Spinal cord (tissue), 10 donors: ENCODE results near the gene MRPL21. TPM values are rescaled to one million over a fixed set of nuclear protein-coding genes. Genes with fewer than 3 reads are reported as not detected.

ENCODE experiments used
- DNase-seq, 6 donors: peaks; one replicate each; pipeline versions ENCODE4 v3.0.0 to v3.0.0-alpha.2; 2013 to 2015; ENCODE audit warnings: low spot score in 6 of 6, low read depth in 4 of 6
- H3K27ac ChIP-seq: one replicate; pipeline ENCODE4 v1.5.1; 2013; ENCODE audit warnings: low read depth, low read length, control low read depth
- H3K27me3 ChIP-seq: one replicate; pipeline ENCODE4 v1.6.1; 2013; ENCODE audit warnings: low read length; ENCODE audit not compliant: control insufficient read depth, insufficient read depth
- H3K36me3 ChIP-seq: one replicate; pipeline ENCODE4 v1.6.1; 2013; ENCODE audit warnings: low read length; ENCODE audit not compliant: control insufficient read depth, insufficient read depth
- H3K4me1 ChIP-seq: one replicate; pipeline ENCODE4 v1.6.1; 2013; ENCODE audit warnings: low read length; ENCODE audit not compliant: control insufficient read depth, insufficient read depth
- H3K4me3 ChIP-seq: one replicate; pipeline ENCODE4 v1.5.1; 2013; ENCODE audit warnings: low read depth, low read length, control low read depth
- H3K9me3 ChIP-seq: one replicate; pipeline ENCODE4 v1.6.1; 2013; ENCODE audit warnings: low read length; ENCODE audit not compliant: control insufficient read depth, insufficient read depth
- WGBS: methylation state at CpG from one replicate; pipeline ENCODE4 v1.1.5; 2013; ENCODE audit warnings: missing lambda C conversion rate; ENCODE audit not compliant: insufficient coverage; 5-methylcytosine and 5-hydroxymethylcytosine counted together
- polyA plus RNA-seq, 2 donors: library from polyadenylated mRNA; unstranded; fragments of 120-200 nt; gene quantifications; one replicate each; pipeline ENCODE4 v1.2.1, GENCODE V29; 2013; ENCODE audit not compliant: insufficient read length in 2 of 2
- total RNA-seq, 2 donors: library from RNA; depleted of rRNA in 1 of 2; stranded (reverse); fragments of 120-200 nt in 1 of 2; fragments of >200 nt in 1 of 2; gene quantifications; one replicate each; pipeline versions ENCODE4 v1.2.3 to v1.2.4, GENCODE V29; 2013 to 2014
- donor health status: healthy.

The MRPL21 gene
- total and polyA plus RNA-seq, 4 donors: 53.5 to 94.9 (median 80.4) TPM

DNA sequence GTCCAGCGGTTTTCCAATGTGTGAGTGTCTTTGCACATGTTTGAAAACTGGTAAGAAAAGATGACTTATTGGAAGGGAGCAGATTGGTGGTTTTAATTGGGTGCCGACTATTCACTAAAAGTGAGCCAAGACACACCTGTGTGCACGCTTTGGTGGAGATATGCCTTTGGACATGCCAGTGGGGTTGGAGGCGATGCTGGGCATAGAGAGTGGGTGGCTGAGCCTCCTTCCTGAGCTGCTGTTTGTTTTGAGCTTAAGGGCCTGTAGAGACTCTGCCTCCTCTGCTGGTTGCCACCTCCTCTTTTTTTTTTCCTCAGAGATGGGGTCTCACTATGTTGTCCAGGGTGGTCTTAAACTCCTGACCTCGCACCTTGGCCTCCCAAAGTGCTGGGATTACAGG, 9.6 kb upstream of the MRPL21 start:
- H3K4me3 ChIP-seq: no peak overlapping the region
- H3K9me3 ChIP-seq: no peaks in the 10 kb centered on the region
- H3K27ac ChIP-seq: no peak overlapping the region
- H3K4me1 ChIP-seq: no peaks in the 10 kb centered on the region
- 98% methylated on average over 5 of the region's 5 CpGs for WGBS
- no peaks in the 10 kb centered on the region for H3K27me3 ChIP-seq
- no peak for DNase-seq
- peaks cover 81% of the 10 kb centered on the region for H3K36me3 ChIP-seq

DNA sequence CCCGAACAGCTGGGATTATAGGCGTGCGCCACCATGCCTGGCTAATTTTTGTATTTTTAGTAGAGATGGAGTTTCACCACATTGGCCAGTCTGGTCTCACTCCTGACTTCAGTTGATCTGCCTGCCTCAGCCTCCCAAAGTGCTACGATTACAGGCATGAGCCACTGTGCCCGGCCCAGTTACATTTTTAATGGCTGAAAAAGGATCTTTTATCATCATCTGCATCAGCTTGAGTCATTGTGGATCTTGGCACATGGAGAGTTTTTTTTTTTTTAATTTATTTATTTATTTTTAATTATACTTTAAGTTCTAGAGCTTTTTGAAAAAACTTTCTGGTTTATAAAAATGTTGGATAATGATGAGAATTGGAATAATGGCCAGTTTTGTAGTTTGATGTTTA, 8.6 kb upstream of the MRPL21 start:
- Histone ChIP-seq H3K27ac (no peak overlapping the region), H3K9me3 (no peaks in the 10 kb centered on the region), H3K27me3 (no peaks in the 10 kb centered on the region), H3K4me1 (no peaks in the 10 kb centered on the region), H3K36me3 (peaks cover 84% of the 10 kb centered on the region), H3K4me3 (no peak overlapping the region)
- DNase-seq: no peak
- WGBS: no CpG with 5 or more reads among the region's 5 CpGs

DNA sequence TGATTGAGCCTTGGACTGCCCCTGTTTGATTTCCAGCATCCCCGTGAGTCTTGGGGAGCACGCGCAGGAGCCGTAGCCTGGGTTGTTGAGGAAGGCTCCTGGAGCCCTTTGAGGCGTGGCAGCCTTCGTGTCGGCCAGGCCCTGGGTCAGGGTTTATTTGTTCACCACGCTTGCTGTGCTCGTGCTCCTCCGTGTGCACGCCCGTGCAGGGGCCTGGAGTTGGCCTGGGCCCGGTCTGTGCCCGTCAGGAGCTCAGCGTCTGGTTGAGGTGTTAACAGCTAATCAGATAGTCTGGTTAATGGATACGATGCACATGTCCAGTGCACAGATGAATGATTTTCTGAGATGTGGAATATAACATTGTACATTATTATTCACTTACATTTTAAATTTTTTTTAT, 8.1 kb upstream of the MRPL21 start:
- DNase-seq: no peak
- no peak overlapping the region for H3K4me3 ChIP-seq

DNA sequence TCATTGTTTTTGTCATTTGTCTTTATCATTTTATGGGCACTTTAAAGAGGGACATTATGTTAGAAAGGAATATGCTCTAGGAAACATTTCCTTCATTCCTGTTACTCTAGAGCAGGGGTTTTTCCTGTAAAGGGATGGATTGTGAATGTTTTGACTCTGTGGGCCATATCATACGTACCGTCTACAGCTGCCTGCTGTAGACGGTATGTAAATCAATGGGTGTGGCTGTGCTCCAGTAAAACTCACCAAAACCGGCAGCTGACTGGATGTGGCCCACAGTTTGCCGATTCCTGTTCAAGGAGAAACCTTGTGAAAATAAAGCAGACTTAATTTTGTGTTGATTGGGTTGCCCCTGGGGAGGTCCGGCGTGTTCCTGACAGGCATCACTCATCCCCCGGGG, 7.3 kb upstream of the MRPL21 start:
- DNase-seq: no peak
- no peak overlapping the region for H3K4me3 ChIP-seq
- H3K9me3 ChIP-seq: no peaks in the 10 kb centered on the region
- no peak overlapping the region for H3K27ac ChIP-seq
- H3K4me1 ChIP-seq: no peaks in the 10 kb centered on the region
- WGBS: 88% methylated on average over 7 of the region's 8 CpGs
- H3K27me3 ChIP-seq: no peaks in the 10 kb centered on the region
- H3K36me3 ChIP-seq: peaks cover 78% of the 10 kb centered on the region

More for the DNA sequence above, 8.1 kb upstream of the MRPL21 start:
- Histone ChIP-seq H3K9me3 (no peaks in the 10 kb centered on the region), H3K36me3 (peaks cover 84% of the 10 kb centered on the region), H3K4me1 (no peaks in the 10 kb centered on the region), H3K27ac (no peak overlapping the region), H3K27me3 (no peaks in the 10 kb centered on the region)
- WGBS: 96% methylated on average over 12 of the region's 16 CpGs

DNA sequence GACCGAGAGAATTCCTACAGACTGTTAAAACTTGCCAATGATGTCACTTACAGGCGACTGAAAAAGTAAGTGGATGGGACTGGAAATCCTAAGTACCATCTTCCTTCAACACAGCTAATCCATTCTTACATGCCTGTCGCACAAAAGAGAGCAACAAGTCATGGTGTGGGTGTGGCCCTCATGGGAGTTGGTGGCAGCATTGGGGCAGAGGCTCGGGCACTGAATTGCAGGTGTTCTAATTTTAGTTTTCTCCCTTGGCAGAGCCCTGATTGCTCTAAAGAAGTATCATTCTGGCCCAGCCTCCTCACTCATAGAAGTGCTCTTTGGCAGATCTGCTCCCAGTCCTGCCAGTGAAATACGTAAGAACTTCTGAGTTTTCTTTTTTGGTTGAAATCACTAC, 4.6 kb upstream of the MRPL21 start:
- no peaks in the 10 kb centered on the region for H3K27me3 ChIP-seq
- no peak overlapping the region for H3K4me3 ChIP-seq
- peaks cover 14% of the 10 kb centered on the region for H3K4me1 ChIP-seq
- H3K27ac ChIP-seq: no peak overlapping the region
- 90% methylated on average over 2 of the region's 5 CpGs for WGBS
- DNase-seq: no peak
- no peaks in the 10 kb centered on the region for H3K9me3 ChIP-seq
- peaks cover 54% of the 10 kb centered on the region for H3K36me3 ChIP-seq

DNA sequence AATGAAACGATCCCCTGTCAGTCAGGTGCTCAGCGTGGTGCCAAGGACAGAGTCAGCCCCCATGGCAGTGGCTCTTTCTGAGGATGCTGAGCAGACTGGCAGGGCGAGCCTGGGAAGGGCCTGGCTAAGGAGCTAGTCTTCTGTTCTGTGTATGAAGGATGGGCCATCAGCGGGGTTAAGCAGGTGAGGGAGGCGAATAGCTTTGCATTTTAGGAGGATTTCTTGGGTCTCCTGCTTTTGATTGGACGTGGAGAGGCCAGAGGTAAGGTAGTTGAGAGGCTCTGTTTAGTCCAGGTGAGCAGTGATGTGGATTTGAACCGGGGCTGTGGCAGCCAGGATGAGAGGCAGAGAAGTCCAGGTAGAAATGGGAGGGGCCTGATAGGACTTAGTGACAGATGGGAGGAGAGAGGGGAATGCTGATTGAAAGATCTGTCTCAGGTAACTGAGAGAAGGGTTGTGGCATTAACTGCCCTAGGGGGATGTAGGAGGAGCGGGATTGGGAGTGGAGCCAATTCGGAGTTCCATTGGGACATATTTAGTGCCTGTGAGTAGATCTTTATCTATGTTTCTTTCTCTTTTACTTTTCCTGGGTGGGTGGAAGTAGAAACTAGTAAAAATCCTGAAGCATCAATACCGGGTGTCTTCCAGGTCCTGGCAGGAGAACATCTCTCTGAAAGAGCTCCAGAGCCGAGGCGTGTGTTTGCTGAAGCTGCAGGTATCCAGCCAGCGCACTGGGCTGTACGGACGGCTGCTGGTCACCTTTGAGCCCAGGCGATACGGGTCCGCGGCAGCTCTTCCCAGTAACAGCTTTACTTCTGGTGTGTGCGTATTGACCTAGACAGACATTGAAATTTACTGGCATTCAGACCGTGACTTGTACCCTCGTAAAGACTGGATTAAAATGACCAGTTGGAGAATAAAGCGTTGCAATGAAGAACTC, 2.1 kb upstream of the MRPL21 start:
- 92% methylated on average over 21 of the region's 23 CpGs for WGBS
- H3K4me3 ChIP-seq: peak overlapping the region; percentile 0

DNA sequence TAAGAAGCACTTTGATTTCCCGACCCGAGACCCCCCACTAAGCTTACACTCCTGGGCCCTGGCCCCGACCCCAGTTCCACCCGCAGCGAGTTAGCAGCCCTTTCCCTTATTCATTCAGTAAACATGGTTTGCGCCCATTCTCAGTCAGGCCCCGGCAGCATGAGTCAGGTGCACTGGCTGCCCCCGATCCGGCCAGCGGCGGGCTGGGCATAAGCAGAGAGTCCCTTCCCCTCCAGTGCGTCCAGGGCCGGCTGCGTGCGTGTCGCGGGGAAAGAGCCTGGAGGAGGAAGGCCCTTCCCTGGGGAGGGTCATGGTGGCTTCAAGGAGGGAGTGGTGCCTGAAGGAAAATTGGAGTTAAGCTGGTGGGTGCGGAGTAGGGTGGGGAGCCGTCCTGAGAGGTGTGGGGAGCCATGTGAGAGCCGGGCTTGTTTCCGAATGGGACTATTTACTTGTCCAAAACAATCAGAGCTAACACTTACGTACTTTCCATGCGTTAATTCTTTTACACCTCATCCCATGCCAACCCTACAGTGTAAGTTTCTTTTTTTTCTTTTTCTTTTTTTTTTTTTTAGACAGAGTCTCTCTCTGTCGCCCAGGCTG, 716 bp upstream of the MRPL21 start:
- Histone ChIP-seq H3K27me3 (no peaks in the 10 kb centered on the region), H3K9me3 (no peaks in the 10 kb centered on the region), H3K36me3 (peaks cover 33% of the 10 kb centered on the region), H3K4me3 (peak overlapping the region; percentile 99), H3K4me1 (peaks cover 17% of the 10 kb centered on the region), H3K27ac (peak overlapping the region; percentile 50)
- DNase-seq: peak in 2 of 6 donors; percentile 2 to 28
- WGBS: 1% methylated on average over 14 of the region's 24 CpGs

More for the DNA sequence above, 2.1 kb upstream of the MRPL21 start:
- Histone ChIP-seq H3K9me3 (no peaks in the 10 kb centered on the region), H3K27ac (no peak overlapping the region), H3K36me3 (peaks cover 37% of the 10 kb centered on the region), H3K27me3 (no peaks in the 10 kb centered on the region), H3K4me1 (peaks cover 17% of the 10 kb centered on the region)
- DNase-seq: no peak

DNA sequence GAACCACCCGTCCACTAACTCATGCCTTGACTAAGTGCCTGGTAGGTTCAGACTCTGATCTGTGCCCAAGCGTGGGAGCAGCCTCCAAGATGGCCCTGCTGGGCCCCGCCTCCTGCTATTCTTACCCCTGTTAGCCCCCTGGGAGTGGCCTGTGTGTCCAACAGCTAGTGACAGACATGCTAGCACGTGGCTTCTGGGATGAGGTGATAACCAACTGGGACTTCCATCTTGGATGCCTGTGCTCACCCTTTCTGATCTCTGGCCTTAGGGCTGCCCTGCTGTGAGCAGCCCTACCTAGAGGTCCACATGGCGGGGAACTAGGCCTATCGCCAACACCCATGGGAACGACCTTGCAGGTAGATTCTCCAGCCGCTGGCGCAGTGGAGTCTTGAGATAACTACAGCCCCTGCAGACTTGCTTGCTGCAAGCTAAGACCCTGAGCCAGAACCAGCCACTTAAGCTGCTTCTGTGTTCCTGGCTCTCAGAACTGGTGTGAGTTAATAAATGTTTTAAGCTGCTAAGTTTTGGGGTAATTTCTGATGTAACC, 2.7 kb downstream of the MRPL21 start:
- WGBS: 85% methylated on average over 8 of the region's 9 CpGs
- Histone ChIP-seq H3K36me3 (peaks cover 45% of the 10 kb centered on the region), H3K4me3 (no peak overlapping the region), H3K27me3 (no peaks in the 10 kb centered on the region), H3K4me1 (peaks cover 17% of the 10 kb centered on the region), H3K27ac (no peak overlapping the region), H3K9me3 (no peaks in the 10 kb centered on the region)
- no peak for DNase-seq

DNA sequence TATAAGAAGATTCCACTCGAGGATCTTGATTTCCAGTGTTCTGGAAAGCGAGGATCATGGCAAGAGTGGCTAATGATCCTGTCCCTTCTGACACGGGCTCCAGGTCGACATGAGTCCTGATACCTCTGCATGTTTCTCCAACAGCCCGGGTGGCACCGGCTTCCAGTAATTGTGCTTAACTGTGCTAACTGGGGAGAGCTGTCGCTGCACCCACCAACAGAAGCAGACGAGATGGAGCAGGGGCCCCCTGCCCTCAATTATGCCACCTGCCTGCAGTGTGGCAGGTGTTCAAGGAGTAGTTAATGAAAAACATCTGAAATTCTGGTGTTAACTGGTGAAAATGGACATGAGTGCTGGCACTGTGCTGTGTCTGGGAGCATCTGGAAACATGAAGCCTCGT, 6.2 kb downstream of the MRPL21 start:
- 94% methylated on average over 9 of the region's 9 CpGs for WGBS
- Histone ChIP-seq H3K4me1 (no peaks in the 10 kb centered on the region), H3K27me3 (no peaks in the 10 kb centered on the region), H3K27ac (no peak overlapping the region), H3K36me3 (peaks cover 69% of the 10 kb centered on the region), H3K4me3 (no peak overlapping the region), H3K9me3 (no peaks in the 10 kb centered on the region)
- DNase-seq: no peak
